HG03103 (cell line): Measurements from ENCODE around the gene PTPRK.
"Not testable (repeated sequence)": the region's sequence is repeated elsewhere in the genome, so short reads cannot be mapped to it uniquely, and the experiment has no call there.

ENCODE experiments used
- ATAC-seq: cut with Tn5 transposase; IDR thresholded peaks from one replicate; pipeline ENCODE4 v1.9.1; 2021; ENCODE audit warnings: low read depth; ENCODE audit not compliant: unreplicated experiment

The PTPRK gene

DNA sequence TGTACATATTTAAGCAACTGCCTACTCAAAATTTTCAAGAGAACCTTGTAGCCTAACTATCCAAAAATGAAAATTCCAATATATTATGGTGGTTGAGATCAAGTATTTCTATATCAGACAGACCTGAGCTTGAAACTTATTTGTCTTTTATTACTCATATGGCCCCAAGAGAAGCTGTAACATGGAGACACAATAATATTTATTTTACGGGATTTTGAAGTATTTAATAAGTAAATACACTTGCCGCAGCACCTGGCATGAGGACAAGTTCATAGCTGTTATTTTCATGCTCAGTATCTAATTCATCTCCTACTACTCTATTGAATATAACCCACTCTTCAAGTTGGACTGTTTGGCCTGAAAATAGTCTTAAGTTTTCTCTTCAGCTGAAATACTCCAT is 28.0 kb downstream of the PTPRK start:
- no peak for ATAC-seq

DNA sequence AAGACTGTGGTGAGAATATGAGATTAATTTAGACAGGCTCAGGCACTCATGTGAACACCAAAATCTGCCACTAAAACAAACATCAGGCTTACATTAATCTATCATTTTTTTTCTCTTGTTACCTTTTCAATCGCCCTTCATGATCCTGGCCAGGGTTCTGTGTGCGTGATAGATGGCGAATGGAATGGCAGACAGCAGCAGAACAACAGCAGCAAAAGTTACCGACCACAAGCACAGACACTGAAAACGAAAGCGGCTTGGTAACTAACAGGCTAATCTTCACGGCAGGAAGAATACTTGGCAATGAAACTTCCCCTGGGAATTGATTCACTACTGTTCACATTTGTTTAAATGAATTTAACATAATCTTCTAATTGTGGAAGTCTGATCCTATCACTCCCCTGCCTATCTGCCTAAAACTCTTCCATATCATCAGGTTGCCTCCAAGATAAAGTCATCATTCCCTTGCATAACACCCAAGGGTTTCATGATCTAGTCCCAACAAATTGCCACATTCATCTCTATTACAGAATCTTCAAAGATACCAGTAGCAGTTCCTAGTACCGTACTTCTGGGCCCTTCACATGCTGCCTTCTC is 28.7 kb downstream of the PTPRK start:
- no peak for ATAC-seq

DNA sequence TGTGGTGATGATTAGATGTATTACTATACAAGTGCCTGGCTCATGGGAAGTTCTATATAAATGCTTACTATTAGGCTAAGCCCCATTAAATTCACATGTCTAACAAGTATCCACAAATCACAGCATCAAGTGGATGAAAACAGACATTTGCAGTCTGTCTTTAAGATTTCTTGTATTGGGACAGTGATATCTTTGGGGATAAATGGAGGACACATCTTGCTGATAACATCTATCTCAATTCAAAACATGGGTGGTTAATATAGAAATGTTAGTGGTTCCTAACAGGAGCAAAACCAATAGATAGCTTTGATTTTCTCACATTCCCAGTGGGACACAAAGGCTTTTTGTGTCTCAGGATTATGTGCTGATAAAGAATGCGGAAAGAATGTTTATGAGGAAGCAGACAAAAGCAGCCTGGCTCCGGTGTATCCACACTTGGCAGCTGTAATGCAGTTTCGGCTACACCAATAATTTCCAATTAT is 29.3 kb downstream of the PTPRK start:
- no peak for ATAC-seq

DNA sequence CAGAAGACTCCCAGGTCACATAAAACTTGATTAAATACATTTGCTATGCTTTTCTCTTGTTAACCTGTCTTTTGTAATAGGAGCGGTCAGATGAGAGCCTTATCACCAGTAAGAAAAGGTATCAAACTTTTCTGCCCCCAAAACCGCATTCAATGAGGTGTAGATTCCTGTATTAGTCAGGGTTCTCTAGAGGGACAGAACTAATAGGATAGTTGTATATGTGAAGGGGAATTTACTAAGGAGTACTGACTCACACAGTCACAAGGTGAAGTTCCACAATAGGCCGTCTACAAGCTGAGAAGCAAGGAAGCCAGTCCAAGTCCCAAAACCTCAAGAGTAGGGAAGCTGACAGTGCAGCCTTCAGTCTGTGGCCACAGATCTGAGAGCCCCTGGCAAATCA is 32.7 kb downstream of the PTPRK start:
- no peak for ATAC-seq

DNA sequence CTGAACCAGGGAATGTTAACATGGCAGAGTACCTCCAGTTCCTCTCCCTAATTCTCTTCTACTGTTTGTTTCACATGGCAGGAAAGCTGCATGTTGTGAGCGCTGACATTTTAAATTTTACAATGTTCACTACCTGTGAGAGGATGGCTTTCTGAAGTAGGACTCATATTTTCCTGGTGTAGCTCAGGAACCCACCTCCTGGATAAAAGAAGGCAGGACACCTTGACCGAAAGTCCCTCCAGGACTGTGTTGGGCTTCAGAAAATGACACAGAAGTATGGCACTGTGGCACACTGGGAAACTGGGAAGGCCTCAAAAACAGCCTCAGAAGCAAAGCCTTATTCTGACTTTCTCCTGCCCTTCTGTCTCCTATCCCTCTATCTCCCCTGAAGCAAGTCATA is 33.3 kb downstream of the PTPRK start:
- ATAC-seq: no peak

DNA sequence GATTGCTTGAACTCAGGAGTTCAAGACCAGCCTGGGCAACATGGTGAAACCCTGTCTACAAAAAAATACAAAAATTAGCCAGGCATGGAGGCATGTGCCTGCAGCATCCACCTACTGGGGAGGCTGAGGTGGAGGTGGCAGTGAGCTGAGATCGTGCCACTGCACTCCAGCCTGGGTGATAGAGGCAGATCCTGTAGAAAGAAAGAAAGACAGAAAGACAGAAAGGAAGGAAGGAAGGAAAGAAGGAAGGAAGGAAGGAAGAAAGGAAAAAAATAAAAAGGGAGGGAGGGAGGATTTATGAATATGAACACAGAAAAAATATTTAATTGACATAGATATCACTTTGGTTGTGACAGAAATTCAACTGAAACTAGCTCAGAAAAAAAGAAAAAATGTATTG is 33.8 kb downstream of the PTPRK start:
- ATAC-seq: not testable (repeated sequence)

DNA sequence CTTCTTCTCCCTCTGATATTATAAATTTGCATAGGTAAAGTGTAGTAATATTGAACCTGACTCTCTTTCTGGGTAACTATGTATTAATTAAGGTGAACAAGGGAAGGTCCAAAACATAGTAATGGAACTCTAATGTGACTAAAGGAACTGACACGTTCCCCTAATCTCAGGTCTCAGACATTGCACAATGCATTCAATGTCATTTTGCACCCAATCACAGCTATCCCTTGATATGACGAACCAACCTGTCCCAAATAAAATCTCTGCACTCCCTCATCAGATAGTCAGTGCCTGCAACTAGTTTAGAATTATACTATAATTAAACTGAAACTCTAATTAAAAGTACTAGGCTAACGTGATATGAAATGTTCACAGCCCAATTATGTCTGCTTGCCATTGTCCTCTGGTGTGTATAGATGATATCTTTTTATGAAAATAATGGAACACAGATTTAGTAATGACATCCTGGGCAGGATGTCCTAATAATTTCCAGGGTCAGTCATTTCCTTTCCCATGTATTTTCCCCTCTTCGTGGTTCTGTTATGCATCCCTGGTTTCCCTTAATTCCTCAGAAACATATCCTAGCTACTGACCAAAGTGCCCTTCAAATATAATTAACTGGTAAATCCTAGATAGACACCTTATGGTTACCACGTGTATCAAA is 36.8 kb downstream of the PTPRK start:
- ATAC-seq: no peak

DNA sequence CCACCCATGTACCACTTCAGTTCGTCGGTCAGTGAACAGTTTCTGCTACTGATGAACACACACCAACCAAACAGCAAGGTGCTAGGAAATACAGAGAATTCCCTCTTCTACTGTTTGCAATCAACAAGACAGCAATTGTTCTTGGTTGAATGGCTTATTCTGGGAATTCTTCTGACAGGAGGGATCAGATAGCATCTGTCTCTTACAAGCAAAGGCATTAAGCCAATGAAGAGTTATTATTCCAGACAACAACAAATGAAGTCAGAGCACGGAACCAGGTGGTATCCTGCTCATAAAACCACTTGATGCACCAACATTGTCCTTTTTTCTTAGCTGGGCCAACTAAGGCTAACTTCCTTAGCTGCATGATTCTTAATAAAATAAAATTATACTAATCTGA is 37.8 kb downstream of the PTPRK start:
- no peak for ATAC-seq

DNA sequence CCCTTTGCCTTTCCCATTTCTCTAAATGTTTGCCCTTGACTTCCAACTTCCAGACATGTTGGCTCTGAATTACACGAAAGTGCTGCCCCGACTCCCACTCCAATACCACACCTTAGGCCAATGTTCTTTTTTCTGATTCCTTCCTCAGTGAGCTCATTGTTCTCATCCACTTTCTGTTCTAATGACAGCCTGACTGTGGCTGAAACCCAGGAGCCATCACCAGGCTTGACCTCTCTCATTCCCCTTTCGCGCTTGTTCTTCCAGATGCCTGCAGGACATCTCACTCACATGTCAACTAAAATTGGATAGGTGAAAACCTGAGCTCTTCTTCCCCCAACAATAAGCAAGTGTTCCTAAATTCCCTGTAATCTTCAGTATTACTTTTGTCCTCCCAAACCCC is 40.4 kb downstream of the PTPRK start:
- ATAC-seq: no peak

DNA sequence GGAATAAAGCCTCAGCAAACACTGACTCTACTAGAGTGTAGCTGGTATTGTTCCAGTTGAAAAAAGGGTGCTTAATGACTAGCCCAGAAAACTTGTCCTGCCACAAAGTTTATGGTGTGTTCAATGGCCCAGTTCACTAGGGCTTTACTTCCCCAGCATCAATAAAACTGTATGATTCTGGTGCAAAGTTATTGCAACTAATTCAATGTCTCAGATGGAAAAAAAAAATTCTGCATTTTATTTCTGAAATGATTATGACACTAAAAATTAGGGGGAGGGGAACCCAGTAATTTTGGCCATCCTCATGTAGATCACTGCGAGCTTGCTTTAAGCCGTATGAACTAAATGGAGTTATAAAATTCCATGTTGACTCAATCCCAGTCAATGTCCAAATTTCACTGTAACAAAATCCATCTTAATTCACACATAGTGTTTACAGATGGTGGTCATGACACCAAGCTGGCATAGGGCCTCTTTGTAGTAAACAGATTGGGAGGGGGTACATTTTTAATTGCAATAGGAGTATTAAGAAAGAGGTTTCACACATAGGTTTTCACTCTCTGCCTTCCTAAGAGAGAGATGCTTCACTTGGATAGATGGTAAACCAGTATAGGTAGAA is 41.2 kb downstream of the PTPRK start:
- ATAC-seq: no peak

DNA sequence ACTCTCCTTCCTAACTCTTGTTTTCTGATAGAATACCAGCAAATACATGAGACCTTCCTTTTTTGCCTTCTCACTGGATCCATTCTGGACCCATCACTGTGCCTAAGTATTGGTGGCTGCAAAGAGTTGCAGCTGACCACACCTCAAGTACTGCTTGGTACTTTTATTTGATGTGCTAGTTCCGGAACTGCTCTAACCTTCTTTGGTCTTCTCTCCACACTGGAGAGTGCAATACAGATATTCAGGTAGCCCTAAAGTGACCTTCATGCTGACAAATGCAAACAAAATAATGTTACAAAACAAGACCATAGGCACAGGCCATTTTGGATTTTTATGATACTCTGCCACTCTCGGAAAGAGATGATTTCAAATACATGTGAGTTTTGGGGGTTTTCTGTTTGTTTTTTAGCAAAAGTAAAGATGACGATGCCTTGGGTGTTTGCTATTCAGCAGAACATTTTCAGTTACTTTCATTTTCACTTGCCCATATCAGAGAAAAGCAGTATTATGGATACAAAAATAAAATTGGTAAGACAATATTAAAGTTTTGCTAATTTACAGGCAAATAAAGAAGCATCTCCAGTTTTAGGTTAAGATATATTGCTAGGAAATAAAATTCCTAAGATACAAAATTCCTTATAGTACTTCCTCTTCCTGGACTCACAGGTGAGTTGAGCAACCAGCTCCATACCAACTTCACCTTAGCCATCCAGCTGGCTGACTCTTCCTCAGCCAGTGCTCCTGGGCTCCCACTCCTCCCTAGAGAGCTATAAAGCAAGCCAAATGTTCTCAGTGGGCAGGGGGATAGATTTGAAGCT is 42.0 kb downstream of the PTPRK start:
- no peak for ATAC-seq

DNA sequence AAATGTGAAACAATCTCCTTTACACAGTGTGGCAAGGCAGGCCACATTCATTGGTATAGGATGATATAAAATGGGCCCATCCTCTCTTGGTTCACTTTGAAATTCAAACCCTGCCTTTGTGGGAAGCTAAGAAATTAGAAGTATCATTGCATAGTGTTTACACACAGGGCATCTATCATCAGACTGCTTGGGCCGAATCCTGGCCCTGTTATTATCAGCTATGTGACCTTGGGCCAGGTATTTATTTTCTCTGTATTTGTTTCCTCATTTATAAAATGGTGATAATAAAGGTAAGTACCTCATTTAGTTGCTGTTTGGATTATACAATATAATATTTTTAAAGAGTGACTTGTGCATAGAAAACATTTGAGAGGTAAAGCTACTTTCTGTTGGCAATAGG is 45.5 kb downstream of the PTPRK start:
- no peak for ATAC-seq

DNA sequence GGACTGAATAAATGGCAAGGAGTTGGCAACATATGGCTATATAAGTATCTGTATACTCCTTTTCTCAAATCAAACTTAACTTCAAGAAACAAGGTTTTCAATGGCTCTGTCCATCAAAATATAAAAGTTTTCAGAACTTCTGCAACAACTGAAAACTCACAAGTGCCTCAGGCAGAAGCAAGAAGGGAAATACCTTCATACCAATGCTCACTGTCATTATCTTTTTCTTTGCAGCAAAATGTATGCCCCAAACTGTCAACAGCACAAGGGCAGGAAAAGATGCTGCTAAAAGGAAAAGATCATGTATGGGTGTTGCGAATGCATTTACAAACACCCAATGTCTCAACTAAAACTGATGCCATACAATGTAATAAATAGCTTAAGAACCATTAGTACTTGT is 45.9 kb downstream of the PTPRK start:
- no peak for ATAC-seq

DNA sequence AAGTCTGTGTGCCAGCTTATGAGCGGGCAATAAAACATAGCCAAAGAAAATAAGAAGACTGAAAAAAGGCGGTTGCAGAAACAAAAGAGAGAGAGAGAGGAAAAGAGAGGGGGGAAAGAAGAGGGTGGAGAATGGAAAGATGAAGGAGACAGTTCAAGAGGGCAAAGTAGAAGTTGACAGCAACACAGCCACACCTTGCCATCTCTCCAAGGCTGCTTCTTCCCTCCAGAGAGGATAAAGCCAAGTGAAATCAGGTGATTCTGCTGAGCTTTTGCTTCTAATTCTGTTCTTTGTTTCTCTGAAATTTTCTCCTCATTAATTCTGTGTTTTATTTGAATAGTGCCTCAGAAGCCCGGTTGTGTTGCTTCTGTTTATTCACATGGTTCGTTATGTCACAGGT is 48.5 kb downstream of the PTPRK start:
- no peak for ATAC-seq

DNA sequence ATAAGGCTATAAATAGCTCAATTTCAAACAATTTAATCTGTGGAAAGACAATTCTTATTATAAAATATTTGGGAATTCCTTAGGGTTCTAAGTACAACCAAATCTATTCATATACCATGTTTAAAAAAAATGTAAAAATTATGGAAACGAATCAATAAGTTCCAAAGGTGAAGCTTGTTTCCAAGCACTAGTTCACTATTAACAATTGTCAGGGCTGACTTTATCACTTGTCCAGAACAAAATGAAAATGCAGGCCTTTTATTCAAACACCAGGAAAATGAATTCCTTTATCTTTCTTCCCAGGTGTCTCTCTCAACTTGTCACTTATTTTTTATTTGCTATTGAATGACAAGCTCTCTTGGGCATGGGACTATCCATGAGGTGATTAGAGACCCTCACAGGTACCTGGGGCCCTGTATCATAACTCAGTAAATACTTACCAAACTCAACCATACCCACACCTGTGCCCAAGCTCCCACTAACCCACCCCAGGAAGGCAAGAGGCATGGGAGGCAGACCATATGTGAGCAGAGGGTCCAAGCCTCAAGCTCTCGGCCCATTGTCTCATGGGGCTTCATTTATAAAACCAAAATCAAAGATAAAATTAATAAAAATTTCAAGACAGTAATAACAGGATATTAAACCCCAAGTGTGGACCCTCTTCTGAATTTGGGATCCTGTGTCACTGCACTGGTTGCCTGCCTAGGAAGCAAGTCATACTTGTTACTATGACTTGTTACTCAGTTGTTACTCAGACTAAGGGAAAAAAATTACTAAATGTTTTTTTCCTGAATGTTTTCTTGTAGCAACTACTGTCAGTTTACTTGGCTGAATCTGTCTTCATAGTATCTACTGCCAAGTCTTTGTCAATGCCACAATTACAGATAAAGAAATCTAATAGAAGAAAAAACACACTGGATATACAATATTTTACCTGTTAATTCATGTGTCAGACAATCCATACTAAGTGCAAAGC is 54.7 kb downstream of the PTPRK start:
- no peak for ATAC-seq

DNA sequence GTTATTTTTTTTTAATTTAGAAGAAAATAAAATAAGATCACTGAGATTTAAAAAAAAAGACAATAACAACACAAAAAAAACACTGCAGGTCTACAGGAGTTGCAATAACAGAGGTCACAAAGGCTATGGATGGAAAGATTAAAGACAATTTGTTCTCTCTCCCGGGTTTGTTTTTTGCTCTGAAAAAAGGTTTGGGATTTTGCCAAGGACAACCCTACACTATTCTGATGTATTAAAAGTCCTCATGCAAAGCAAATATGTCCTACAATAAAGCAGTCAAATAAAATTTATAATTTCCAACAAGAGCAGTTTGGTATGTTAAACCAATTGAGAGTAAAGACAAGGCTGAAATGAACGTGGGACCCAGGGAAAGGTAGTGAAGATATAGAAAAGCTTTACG is 55.6 kb downstream of the PTPRK start:
- no peak for ATAC-seq

DNA sequence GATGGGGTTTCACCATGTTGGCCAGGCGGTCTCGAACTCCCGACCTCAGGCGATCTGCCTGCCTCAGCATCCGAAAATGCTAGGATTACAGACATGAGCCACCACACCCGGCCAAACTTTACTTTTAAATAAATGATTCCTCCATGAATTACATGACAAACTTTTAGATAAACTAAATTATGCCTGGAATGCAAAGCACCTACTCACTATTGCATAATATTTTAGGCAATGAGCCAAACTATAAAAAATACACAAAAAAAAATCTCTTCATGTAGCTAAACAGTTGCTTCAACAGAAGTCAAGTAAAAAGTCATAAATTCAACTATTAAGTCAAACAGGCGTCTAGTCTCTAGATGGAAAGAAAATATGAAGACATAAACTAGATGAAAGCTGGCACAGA is 56.5 kb downstream of the PTPRK start:
- no peak for ATAC-seq

DNA sequence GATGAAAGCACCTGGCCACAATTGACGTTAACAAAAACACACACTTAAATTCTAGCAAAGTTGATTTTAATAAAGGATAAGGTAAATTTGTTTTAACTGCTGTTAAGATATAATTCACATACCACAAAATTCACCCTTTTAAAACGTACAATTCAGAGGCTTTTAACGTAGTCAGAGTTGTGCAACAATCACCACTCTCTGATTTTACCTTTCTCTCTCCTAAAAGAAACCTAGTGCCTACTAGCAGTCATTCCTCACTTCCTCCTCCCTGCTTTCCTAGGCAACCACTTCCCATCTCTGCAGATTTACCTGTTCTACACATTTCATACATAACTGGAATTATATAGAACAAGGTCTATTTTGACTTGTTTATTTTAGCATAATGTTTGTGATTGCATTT is 58.9 kb downstream of the PTPRK start:
- no peak for ATAC-seq

DNA sequence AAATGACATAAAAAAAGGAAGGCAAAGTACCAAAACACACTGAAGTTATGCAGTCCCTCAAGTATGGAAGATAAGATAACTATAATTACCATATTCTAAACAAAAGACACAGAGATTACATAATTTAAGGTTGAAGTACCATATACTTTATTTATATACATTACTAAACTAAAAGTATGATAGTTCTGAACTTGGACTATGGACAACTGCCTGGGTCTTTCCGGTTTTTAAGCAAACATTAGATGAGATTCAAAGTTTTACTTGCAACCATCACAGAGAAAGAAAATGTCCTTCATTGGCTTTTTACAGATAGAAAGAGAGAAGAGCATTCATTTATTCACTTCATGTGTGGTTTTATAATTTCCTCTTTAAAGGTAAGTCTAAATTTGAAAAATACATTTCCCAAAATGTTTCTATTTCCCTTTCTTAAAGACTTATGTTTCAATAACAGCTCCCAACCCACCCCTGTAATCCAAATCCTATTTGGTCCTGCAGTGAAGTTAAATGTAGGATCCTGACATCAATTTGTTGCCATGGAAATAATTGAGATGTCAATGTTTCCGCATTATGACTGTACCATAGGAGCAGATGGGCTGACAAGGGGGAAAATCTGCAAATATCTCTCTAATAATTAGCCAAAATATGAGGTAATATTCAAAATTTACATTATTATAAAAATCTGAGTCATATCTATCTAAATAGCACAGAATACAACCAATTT is 63.7 kb downstream of the PTPRK start:
- ATAC-seq: no peak

DNA sequence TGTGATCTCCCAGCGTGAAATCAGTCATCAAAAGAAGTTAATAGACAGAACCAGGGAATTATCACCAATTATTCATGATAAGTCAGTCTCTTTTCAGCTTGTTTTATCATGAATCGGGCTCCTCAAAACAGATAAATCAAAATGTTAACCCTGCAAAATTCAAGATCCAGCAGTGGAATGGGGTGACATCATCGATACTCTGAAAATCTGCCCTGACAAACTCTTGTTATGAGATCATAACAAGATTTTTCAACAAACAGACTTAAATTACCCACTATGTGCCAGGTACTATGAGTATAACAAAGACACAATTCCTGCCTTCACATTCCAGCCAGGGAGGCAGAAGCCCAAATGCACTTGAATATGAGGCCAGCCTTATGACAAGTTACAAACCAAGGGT is 64.4 kb downstream of the PTPRK start:
- ATAC-seq: no peak
